Right lung (tissue), 5 donors: ENCODE results near the gene CERS6. TPM values are rescaled to one million over a fixed set of nuclear protein-coding genes. Genes with fewer than 3 reads are reported as not detected.

Source experiments
- DNase-seq, 2 donors: peaks; one replicate each; pipeline ENCODE4 v3.0.0-alpha.2; 2013
- polyA plus RNA-seq, 5 donors: library from polyadenylated mRNA; unstranded; fragments of 120-200 nt; gene quantifications; one replicate each; pipeline versions ENCODE4 v1.2.1 to v1.2.3, GENCODE V29; 2013; ENCODE audit warnings: inconsistent platforms in 1 of 5, low replicate concordance in 1 of 5; ENCODE audit not compliant: insufficient read length in 5 of 5, insufficient read depth in 1 of 5

The CERS6 gene
- polyA plus RNA-seq, 5 donors: 13.4 to 23.8 (median 22.7) TPM

DNA sequence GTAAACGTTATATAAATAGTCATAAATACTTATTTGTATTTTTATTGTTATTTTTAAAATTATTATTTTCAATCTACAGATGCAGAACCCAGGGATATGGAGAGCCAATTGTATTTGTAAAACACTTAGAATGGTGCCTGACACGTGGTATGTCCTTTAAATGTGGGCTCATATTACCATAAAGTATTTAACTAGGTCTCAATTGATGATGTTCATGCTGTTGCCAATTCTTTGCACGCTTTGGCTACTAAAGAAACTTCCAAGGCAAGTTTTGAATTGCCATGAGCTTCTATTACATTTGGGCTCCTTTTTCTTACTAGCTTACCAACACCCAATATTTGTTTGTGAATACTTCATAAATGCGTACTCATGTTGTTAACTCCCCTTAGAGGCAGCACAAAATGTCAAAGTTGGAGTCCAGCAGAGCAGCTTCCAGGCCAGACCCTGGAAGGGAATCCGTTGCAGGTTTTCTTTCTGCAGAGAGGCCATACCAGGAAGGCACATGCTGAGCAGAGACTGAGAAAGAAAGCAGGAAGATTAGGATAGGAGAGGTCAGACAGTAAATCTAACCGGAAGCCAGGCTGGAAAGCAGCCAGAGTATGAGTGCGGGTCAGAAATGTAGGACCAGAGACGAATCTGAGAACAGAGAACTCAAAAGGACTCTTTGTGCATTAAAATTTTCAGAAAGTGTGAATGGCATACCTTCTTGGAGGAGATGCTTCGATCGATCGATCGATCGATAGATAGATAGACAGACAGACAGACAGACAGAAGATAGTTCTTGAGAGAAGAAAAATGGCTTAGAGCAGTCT is 342.2 kb downstream of the CERS6 start:
- DNase-seq: no peak

- DNase-seq: no peak
Measured at GRCh38 chr2:168798888-168799410, 342.9 kb downstream of the CERS6 start.

GRCh38 chr2:168801471-168801870 is 345.4 kb downstream of the CERS6 start:
- no peak for DNase-seq

- DNase-seq: no peak
Measured at GRCh38 chr2:168801961-168802858, 346.1 kb downstream of the CERS6 start, which contains the start of gene NOSTRIN. Gene NOSTRIN, plus strand, starts transcription at chr2:168802637. Its CDS starts 10 bp downstream, at chr2:168802647.

DNA sequence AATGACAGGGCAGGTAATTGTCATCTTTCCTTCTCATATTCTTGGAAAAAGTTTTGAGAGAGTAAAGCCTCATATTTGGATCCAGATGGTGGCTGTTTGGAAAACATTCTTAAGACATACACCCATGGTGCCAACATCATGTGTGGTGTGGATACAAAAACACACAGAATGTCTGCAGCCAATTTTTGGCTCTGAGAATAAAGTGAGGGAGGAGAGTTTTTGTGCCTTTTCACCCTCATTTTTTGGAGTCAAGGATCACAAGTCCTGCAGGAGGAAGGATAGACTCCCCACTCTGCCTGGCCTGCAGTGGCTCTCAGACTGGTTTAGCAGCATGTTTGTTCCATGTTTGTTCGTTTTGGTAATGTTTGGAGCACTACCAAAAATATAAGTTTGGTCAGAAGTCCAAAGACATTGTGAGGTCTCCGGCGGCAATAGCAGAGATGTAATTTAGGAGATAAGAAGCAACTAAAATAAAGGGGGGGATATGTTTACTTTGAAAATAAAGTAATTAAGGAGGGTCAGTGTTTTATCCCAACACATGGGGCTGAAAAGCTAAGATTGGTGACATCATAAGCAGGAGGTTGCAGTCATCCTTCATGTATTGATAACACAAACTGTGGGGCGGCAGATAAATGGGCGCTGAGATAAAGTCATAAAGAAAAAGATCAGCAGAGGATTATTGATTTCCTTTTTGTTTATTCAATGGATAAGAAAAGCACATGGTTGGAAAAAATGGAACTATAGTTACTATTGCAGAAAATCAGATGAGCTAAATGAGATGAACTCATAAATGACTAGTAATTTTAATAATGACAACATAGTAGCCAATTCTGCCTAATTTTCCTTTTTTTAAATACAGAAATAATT is 347.0 kb downstream of the CERS6 start:
- DNase-seq: no peak

- DNase-seq: no peak
Measured at GRCh38 chr2:168804214-168804613, 348.1 kb downstream of the CERS6 start.

GRCh38 chr2:168805615-168806014 is 349.5 kb downstream of the CERS6 start:
- no peak for DNase-seq

DNA sequence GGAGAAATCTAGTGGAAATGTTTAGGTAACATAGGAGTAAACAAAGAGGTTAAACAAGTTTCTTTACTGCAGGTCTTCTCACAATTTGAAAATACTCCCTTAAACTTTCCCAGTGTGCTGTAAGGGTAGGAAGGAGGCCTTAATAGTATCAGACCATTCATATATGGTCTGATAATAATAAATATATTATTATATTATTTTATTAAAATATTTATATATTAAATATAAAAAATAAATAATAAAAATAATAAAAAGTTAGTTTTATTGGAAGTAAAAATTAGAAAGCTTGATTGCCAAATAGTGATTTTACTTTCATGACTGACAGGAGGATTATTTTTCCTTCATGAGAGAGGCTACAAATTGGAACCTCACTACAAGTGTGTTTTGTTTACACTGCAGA is 353.5 kb downstream of the CERS6 start:
- no peak for DNase-seq

- no peak for DNase-seq
Measured at GRCh38 chr2:168810235-168810634, 354.2 kb downstream of the CERS6 start.

GRCh38 chr2:168811696-168812095 is 355.6 kb downstream of the CERS6 start:
- DNase-seq: no peak

GRCh38 chr2:168814046-168814445 is 358.0 kb downstream of the CERS6 start:
- no peak for DNase-seq

DNA sequence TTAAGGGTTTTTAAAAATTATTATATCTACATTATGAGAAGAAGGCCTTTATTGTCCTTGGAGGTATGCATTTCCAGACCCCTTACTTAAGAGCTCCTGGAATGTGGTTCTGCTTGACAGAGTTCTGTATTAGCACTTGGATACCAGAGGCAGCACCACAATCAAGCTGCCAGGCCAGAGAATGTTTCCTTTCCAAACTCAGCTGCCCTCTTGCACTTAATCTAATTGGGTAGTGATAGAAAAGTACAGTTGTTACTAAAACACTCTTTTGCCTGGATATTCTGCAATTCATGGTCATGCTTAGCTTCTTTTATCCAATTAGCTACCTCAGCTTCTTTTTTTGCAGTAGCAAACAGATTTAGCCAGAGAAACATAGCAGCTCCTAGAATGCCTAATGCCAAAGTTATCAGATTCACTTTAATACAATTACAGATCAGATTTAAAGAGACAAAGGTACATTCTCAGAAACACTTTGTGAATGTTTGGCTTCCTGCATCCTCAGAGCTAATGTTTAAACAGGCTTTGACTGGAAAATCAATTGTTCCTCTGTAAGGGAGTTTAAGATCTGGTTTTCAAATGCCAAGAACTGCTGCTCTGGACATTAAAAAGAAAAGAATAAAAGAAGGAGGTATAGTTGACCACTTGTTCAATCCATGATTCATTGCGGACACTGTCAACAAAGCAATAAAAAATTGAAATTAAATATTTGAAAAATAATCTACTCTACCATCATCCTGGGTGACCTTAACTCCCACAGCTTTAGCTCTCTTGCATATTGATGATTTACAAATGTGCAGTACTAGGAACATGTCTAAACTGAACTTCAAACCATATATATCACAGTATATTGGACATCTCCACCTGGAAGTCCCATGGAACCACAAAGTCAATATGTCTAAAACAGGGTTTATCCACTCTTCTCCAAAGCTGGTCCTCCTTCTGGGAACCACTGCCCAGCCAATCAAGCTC is 359.2 kb downstream of the CERS6 start:
- DNase-seq: no peak

GRCh38 chr2:168816369-168816768 is 360.3 kb downstream of the CERS6 start:
- DNase-seq: no peak

DNA sequence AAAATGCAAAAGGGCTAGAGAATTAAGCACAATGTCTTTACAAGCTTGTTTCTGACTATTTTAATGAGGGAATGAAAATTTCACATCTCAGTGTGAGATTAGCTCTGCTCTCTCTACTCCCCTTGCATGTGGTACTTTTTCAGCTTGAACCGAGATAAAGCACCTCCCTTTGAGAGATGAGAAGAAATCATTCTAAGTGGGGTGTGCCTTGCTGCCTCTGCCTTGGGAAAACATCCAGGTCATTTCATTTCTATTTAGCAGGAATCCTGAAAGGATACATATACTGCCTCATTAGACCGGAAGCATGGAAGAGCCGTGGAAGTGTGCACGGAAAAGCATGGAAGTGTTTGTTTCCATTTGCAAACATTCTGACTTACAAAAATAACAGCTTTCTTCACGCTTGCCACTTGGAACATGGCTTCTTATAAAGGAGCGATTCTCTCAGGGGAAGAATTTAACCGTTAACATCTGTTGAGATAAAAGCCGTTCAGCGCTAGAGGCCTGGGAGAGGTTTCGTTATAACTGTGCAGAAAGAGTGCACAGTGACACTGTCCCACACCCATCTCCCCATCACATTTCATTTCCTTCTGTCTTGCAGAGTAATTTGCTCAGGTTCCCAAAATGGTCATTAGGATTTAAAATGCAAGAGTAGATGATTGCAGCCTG is 363.1 kb downstream of the CERS6 start:
- DNase-seq: no peak

GRCh38 chr2:168819829-168820489 is 363.9 kb downstream of the CERS6 start:
- no peak for DNase-seq

DNA sequence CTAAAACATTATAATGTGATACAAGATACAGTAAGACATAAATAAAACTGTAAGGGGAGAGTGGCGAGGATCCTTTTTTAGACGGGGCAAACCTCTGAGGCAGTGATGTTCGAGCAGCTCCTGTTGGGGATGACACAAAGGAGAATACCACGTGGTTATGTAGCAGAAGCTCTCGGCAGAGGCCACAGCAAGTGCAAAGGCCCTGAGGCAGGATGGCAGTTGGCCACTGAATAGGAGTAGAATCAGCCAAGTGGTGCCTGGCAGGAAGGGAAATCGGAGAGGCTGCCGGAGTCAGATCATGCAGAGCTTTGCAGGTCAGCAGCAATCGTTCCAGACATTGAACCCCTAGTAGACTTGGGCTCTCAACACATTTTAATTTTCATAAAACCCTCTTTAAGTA is 365.5 kb downstream of the CERS6 start:
- DNase-seq: no peak

GRCh38 chr2:168821992-168822391 is 365.9 kb downstream of the CERS6 start:
- no peak for DNase-seq
